Omental fat pad (tissue), 4 donors: ENCODE data around the gene AOPEP. TPM values are rescaled to one million over a fixed set of nuclear protein-coding genes. Genes with fewer than 3 reads are reported as not detected.
A peak's percentile ranks its signal among the peaks of the same experiment; 100 is the strongest.
"Not testable (repeated sequence)": the region's sequence is repeated elsewhere in the genome, so short reads cannot be mapped to it uniquely, and the experiment has no call there.

Experiments used
- ATAC-seq: fragments of 150-250 bp; one replicate; pipeline ENCODE4 v1.9.1; 2016; ENCODE audit warnings: mild to moderate bottlenecking, moderate library complexity; ENCODE audit not compliant: low FRiP score
- DNase-seq: peaks from one replicate; pipeline ENCODE4 v3.0.0-alpha.2; 2019; ENCODE audit warnings: low spot score
- total RNA-seq, 4 donors: library from RNA; depleted of rRNA; stranded (reverse); fragments of >200 nt; gene quantifications; one replicate each; pipeline ENCODE4 v1.1.0, GENCODE V29; 2016
- TF ChIP-seq, protein P1 (sequence below), 3 donors: fragments of 450-650 bp; IDR thresholded peaks; one replicate each; pipeline ENCODE4 v1.5.1; 2016 to 2017; ENCODE audit warnings: antibody characterized with exemption in 3 of 3, mild to moderate bottlenecking in 3 of 3, moderate library complexity in 2 of 3

AOPEP gene
- total RNA-seq, 4 donors from 2014 or later, result 45.9 to 102 (median 55.1) TPM

DNA sequence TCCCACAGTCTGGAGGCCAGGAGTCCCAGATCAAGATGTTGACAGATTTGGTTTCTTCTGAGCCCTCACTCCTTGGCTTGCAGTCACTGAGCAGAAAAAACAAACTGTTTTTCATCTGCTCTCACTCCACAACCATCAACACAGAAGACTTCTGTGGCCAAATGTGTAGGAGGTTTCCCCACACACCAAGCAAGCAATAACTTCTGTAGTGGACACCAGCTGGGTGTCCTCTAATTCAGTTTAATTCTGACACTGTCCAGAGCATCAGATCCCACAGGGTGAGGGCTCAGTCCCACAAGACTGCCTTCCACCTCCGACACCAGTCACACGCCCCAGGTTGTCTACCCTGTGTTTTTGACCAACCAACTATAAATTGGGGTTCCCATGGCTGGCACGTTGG is 209.9 kb downstream of the AOPEP start:
- no peak for DNase-seq
- TF ChIP-seq, protein P1, sequence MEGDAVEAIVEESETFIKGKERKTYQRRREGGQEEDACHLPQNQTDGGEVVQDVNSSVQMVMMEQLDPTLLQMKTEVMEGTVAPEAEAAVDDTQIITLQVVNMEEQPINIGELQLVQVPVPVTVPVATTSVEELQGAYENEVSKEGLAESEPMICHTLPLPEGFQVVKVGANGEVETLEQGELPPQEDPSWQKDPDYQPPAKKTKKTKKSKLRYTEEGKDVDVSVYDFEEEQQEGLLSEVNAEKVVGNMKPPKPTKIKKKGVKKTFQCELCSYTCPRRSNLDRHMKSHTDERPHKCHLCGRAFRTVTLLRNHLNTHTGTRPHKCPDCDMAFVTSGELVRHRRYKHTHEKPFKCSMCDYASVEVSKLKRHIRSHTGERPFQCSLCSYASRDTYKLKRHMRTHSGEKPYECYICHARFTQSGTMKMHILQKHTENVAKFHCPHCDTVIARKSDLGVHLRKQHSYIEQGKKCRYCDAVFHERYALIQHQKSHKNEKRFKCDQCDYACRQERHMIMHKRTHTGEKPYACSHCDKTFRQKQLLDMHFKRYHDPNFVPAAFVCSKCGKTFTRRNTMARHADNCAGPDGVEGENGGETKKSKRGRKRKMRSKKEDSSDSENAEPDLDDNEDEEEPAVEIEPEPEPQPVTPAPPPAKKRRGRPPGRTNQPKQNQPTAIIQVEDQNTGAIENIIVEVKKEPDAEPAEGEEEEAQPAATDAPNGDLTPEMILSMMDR (IDR thresholded peaks at IDR 0.05), result no peak
- ATAC-seq, result no peak

DNA sequence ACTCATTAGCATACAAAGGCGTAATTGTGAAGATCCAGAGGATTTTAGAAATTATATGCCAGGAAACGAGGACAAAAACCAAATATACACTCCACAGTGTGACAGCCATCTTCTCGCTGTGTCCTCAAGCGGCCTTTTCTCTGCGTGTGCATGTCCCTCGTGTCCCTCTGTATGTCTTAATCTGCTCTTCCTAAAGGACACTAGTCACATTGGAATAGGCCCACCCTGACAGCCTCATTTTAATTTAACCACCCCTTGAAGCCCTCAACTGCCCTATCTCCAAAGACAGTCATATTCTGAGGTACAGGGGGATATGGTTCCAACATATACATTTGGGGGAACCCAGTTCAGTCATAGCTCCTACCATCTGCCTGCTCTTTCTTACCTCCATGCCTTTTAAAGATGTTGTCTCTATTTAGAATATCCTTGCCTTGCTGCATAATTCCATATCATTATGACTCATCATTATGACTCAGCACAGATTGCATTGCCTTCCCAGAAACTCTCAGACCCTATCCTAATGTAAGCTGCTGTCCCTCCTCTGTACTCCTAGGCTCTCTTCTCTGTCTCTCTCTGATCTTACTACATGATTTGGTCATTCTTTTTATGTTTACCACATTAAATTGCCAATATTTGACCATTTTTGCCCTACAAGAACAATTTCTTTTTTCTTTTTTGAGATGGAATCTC is 210.9 kb downstream of the AOPEP start:
- peak; percentile 86 for ATAC-seq
- TF ChIP-seq, protein P1 (IDR thresholded peaks at IDR 0.05), result no peak
- no peak for DNase-seq

- DNase-seq (no peak), ATAC-seq (no peak)
- TF ChIP-seq, protein P1 (IDR thresholded peaks at IDR 0.05), result no peak
These were observed 211.9 kb downstream of the AOPEP start for GRCh38 chr9:94938384-94938783.

DNA sequence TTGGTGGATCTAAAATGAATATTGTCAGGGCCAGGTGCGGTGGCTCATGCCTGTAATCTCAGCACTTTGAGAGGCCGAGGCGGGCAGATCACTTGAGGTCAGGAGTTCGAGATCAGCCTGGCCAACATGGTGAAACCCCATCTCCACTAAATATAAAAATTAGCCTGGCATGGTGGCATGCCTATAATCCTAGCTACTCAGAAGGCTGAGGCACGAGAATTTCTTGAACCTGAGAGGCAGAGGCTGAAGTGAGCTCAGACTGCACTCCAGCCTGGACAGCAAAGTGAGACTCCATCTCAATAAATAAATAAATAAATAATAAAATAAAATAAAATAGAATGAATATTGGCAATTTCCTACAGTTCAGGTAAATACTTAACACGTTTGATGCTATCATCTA is 213.8 kb downstream of the AOPEP start:
- ATAC-seq, DNase-seq: not testable (repeated sequence)

- TF ChIP-seq, protein P1 (IDR thresholded peaks at IDR 0.05), result no peak
- DNase-seq (no peak), ATAC-seq (no peak)
These were observed 214.8 kb downstream of the AOPEP start for GRCh38 chr9:94941211-94941875.

GRCh38 chr9:94944626-94945025 is 218.1 kb downstream of the AOPEP start:
- ATAC-seq, result no peak
- DNase-seq, result no peak
- TF ChIP-seq, protein P1 (IDR thresholded peaks at IDR 0.05), result no peak

DNA sequence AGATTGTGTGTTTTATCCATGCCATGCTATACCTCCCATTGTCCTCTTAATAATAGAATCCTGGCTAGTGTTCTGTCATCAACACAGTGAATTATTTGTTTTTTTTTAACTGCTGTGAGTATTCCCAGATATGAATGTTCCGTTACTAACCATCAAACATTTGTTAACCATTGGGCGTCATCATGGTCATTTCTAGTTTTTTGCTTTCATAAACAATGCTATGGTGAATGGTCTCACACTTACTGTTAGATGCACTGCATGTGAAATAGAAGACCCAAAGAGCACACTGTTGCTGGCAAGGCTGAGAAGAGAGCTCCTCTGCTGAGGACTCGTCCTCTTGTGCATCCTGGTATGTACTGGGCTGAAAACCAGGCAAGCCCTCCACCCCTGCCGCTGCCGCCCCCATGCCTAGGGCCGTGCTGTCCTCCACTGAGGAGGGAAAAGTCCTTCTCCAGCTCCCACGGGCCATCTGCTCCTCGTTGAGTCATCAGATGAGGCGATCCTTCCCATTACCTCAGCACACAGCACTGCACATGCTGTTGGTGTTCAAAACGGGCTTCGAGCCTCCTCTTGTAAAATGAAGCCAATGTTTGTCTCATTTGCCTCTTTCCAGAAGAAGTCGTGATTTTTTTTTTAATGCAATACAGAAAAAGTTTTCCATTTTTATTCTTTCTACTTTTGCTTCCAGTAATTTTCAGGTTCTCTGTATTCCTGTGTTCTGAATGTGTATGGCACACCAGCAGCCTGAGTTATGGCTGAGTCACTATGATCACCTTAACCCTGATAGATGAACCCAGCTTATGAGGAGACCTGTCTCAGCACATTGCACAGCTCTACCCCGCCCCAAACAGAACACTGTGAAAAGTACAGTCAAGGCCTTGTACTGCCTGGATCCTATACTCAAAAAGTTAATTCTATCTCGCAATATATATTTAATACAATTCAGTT is 219.0 kb downstream of the AOPEP start:
- DNase-seq, result peak; percentile 44
- TF ChIP-seq, protein P1 (IDR thresholded peaks at IDR 0.05), result no peak
- ATAC-seq, result peak; percentile 81
